ENCODE data around the gene CYP26B1.

Gene CYP26B1, protein sequence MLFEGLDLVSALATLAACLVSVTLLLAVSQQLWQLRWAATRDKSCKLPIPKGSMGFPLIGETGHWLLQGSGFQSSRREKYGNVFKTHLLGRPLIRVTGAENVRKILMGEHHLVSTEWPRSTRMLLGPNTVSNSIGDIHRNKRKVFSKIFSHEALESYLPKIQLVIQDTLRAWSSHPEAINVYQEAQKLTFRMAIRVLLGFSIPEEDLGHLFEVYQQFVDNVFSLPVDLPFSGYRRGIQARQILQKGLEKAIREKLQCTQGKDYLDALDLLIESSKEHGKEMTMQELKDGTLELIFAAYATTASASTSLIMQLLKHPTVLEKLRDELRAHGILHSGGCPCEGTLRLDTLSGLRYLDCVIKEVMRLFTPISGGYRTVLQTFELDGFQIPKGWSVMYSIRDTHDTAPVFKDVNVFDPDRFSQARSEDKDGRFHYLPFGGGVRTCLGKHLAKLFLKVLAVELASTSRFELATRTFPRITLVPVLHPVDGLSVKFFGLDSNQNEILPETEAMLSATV

GRCh38 chr2:72147303-72147971, at the start of gene CYP26B1:
Gene CYP26B1 (minus strand): TSS chr2:72147862. CDS start chr2:72147834, 28 bp downstream.
- in situ Hi-C loops (cut with HindIII; ENCODE audit: low sequenced_read_pairs), result no loop called here

DNA sequence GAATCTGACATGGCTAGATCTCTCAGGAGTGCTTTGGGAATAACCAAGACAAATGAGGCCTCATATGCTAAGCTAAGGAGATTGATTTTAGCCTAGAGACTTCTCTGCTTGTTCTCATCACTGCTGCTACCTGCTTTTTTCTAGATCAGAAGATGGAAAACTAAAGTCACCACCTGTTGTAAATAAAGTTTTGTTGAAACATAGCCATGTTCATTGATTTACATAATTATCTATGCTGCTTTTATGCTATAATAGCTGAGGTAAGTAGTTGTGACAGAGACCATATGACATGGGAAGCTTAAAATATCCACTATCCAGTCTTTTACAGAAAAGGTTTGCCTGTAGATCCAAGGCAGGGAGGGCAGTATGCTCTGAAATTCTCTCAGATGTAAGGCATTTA, 46.1 kb upstream of the CYP26B1 start:
- in situ Hi-C loops (cut with HindIII; ENCODE audit: low sequenced_read_pairs), result no loop called here

- in situ Hi-C loops (cut with HindIII; ENCODE audit: low sequenced_read_pairs), result no loop called here
These were observed 43.8 kb upstream of the CYP26B1 start for GRCh38 chr2:72191441-72191840.

DNA sequence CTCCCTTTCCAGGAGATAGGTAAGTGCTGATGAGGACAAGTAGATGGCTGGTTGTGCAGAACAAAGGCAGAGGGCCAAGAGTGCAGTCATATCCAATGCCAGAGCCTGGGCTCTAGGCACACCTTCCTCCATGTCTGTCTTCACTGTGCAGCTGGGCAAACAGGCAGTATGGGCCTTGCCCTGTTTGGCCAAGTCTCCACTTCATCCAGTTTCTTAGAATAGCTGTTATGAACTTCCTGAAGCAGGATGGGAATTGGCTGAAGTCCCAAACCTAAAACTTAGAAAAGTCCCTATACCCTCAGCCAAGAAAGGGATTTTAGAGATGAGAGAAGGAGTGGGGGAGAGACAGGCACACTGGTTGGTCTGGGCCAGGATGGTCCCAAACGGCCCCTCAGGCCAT, 37.5 kb upstream of the CYP26B1 start:
- in situ Hi-C loops (cut with HindIII; ENCODE audit: low sequenced_read_pairs), result no loop called here

DNA sequence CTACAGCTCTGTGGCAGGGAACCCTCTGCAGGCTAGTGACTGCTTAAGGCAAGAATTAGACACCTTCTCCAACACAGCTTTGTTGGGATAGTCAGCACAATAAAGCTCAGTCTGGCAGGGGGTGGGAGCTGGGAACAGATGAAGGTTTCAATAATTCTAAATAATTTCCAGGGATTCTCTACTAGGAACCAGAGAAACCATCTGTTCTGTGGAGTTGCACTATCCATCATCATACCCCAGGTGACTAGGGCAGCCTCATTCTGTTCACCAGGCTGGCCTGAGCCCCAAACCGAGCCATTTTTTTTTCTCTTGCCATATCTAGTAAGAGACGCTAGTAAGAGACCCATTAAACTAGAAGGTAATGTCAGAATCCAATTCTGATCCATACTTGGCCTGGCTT, 35.8 kb upstream of the CYP26B1 start:
- in situ Hi-C loops (cut with HindIII; ENCODE audit: low sequenced_read_pairs), result no loop called here

DNA sequence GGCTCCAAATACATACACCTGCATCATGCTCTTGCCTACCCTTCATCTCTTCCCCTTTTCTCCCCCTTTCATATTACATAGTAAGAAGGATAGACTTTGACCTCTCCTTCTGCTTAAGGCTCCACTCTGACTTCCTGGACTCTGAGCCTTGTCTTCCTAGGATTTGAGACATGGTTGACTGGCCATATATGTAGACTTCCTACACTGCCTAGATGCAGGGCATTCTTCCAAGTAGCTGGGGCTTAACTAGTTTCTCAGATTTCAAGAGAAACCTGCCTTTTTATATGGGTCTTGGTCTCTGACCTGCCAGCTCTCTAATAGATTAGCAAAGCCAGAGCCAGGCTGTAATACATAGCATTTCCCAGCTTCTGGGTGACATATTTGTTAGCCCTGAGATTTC, 35.4 kb upstream of the CYP26B1 start:
- in situ Hi-C loops (cut with HindIII; ENCODE audit: low sequenced_read_pairs), result no loop called here

DNA sequence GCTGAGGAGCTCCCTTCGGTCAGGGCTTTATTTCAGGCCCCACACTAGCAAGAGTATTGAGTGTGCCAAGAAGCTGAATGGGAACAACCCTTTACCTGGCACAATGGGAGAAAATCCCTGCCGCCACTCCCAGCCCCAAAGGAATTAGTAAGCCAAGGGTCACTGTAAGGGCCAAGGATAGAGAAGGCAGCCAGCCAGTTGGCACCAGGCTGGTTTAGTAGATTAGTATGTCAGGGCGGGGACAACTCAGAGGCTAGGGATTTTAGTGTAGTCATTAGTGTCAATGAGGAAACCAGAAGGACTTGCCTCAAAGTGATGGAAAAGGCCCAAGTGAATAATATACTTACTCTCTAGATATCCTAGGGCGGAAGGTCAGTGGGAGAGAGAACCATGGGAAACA, 34.9 kb upstream of the CYP26B1 start:
- in situ Hi-C loops (cut with HindIII; ENCODE audit: low sequenced_read_pairs), result no loop called here

DNA sequence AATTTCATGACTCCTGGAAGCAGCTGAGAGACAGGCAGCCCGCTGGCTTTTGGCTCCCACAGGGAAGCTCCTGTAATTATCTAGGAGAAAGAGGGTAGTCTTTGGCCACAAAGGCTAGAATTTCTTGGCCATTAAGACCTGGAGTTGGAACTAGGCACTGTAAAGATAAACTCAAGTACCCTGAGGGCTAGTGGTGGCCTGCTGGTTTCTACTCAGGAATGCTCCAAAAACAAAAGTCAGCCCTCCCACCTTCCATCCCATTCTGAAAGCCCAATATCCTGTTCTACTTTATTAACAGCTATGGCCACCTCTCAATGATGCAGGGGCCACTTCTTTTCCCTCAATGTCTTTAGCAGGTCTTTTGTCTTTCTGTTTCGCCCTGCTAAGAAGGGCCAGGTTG, 34.0 kb upstream of the CYP26B1 start:
- in situ Hi-C loops (cut with HindIII; ENCODE audit: low sequenced_read_pairs), result no loop called here

- in situ Hi-C loops (cut with HindIII; ENCODE audit: low sequenced_read_pairs), result no loop called here
These were observed 32.7 kb upstream of the CYP26B1 start for GRCh38 chr2:72180351-72180750.

GRCh38 chr2:72178551-72178950, 30.9 kb upstream of the CYP26B1 start:
- in situ Hi-C loops (cut with HindIII; ENCODE audit: low sequenced_read_pairs), result no loop called here

GRCh38 chr2:72176281-72176680, 28.6 kb upstream of the CYP26B1 start:
- in situ Hi-C loops (cut with HindIII; ENCODE audit: low sequenced_read_pairs), result no loop called here

- in situ Hi-C loops (cut with HindIII; ENCODE audit: low sequenced_read_pairs), result no loop called here
These were observed 28.0 kb upstream of the CYP26B1 start for GRCh38 chr2:72175636-72176035.

DNA sequence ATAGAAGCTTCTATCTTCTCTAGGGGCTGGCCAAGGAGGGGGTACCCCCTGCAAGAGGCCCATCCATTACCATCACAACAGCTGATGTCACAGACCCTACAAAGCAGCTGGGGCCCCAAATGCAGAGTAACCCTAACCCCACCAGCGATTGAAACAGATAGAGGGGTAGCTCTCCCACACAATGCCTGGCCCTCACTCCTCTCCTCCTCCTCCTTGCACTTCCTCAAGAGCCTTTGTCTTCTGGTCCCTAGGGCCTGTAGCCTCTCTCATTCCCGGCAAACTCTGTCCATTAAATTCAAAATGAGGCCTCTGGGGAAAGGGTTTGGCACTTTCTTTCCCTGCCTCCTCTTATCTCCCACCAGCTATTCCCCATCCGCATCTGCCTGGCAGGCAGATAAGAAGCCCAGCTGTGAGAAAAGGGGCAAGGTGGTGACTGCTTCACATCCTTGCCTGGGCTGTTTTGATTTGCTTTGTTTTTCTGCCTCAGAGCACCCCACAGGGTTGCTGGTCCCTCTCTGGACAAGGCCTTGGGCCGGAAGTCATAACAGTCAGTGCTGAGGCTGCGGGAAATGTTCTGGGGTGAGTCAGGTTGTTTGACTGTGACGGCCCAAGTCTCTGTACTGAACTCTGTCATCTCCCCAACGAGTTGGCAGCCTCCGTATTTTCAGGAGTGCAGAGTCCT, 26.1 kb upstream of the CYP26B1 start:
- in situ Hi-C loops (cut with HindIII; ENCODE audit: low sequenced_read_pairs), result loop anchor here (25.0 kb wide), 1 partner anchor 414 kb away; no protein-coding TSS in a partner anchor

- in situ Hi-C loops (cut with HindIII; ENCODE audit: low sequenced_read_pairs), result loop anchor here (25.0 kb wide), 1 partner anchor 415 kb away; no protein-coding TSS in a partner anchor
These were observed 24.8 kb upstream of the CYP26B1 start for GRCh38 chr2:72172478-72172877.

DNA sequence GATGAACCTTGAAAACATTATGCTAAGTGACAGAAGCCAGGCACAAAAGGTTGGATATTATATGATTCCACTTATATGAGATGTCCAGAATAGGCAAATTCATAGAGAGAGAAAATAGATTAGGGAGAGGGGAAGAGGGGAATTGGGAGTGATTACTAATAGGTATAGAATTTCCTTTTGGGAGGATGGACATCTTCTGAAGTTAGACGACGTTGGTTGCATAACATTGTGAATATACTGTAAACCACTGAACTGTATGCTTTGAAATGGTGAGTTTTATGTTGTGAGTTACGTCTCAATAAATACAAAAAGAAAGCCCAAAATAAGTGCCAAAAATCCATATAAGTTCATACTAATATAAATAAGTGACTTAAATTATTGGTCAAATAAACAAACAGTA, 18.6 kb upstream of the CYP26B1 start:
- in situ Hi-C loops (cut with HindIII; ENCODE audit: low sequenced_read_pairs), result loop anchor here (25.0 kb wide), 1 partner anchor 421 kb away; no protein-coding TSS in a partner anchor

DNA sequence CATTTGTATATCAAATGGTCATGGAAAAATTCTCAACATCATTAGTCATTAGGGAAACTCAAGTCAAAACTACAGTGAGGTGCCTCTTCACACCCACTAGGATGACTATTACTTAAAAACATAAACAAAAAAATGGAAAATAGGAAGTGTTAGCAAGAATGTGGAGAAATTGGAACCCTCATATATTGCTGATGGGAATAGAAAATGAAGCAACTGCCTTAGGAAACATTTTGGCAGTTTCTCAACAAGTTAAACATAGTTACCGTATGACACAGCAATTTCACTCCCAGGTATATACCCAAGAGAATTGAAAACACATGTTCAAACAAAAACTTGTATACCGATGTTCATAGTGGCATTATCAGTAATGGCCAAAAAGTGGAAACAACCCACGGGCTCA, 18.1 kb upstream of the CYP26B1 start:
- in situ Hi-C loops (cut with HindIII; ENCODE audit: low sequenced_read_pairs), result loop anchor here (25.0 kb wide), 1 partner anchor 422 kb away; no protein-coding TSS in a partner anchor

- in situ Hi-C loops (cut with HindIII; ENCODE audit: low sequenced_read_pairs), result loop anchor here (25.0 kb wide), 1 partner anchor 425 kb away; no protein-coding TSS in a partner anchor
These were observed 14.9 kb upstream of the CYP26B1 start for GRCh38 chr2:72162574-72162973.

GRCh38 chr2:72159211-72159993, 11.7 kb upstream of the CYP26B1 start:
- in situ Hi-C loops (cut with HindIII; ENCODE audit: low sequenced_read_pairs), result loop anchor here (25.0 kb wide), 1 partner anchor 428 kb away; no protein-coding TSS in a partner anchor

DNA sequence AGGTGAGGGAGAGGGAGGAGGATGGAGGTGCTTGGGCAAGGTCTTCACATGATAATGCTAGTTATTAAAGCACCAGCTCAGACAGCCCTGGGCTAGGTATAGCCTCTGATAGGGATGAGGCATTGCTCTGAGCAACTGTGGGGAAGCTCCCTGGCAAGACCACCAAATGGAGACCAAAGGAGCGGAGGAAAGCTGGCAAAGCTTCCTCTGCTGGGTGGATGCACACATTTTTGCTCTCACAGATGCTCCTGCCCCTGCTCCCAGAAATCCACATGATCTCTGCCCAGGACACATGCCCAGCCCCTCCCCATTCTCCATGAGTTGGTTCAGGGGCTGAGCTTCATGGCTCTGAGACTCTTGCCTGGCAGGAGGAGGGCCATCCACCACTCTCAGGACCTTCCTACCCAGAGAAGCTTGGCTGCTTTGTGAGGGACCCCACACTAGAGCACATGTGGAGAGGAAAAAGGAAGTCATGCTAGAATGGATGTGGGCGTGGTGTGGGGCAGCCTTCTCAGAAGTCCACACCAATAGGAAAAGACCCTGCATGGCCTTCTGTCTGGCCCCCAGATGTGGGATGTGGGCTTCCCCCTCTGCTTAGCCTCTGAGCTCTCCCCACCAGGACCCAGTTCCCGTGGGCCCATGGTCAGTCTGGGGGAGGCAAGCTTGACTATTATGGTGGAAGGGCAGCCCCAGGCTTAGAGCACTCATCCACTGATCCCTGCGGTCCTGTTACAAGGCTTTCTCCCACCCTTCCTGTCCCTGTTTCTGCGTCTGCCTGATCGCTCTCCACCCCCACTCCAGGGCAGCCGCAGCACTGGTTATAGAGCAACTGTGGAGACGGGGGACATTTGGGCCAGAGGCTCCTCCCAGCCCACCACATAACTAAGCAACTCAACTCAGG, 10.5 kb upstream of the CYP26B1 start:
- in situ Hi-C loops (cut with HindIII; ENCODE audit: low sequenced_read_pairs), result loop anchor here (25.0 kb wide), 1 partner anchor 429 kb away; no protein-coding TSS in a partner anchor
